IMR-90 (cell line): ENCODE data around the gene CEP83.

Experiments
- BHLHE40 ChIP-seq: fragments of 150-350 bp; IDR thresholded peaks from 2 replicates; pipeline ENCODE4 v1.6.1; 2016; ENCODE audit warnings: mild to moderate bottlenecking, low read depth, low read length
- CEBPB ChIP-seq: IDR thresholded peaks from 2 replicates; pipeline ENCODE4 v1.6.1; 2012; ENCODE audit warnings: low read depth, low read length, improper control_type of control experiment
- CHD1 ChIP-seq: IDR thresholded peaks from 2 replicates; pipeline ENCODE4 v1.6.1; 2012; ENCODE audit warnings: low read depth, low read length, improper control_type of control experiment
- FOS ChIP-seq: fragments of 150-350 bp; IDR thresholded peaks from 2 replicates; pipeline ENCODE4 v1.6.1; 2016; ENCODE audit warnings: low read depth, low read length
- MAZ ChIP-seq: IDR thresholded peaks from 2 replicates; pipeline ENCODE4 v1.6.1; 2012; ENCODE audit warnings: low read depth, mild to moderate bottlenecking, low read length, improper control_type of control experiment, moderate library complexity, borderline replicate concordance
- MXI1 ChIP-seq: IDR thresholded peaks from 2 replicates; pipeline ENCODE4 v1.6.1; 2012; ENCODE audit warnings: low read depth, mild to moderate bottlenecking, low read length, moderate library complexity, borderline replicate concordance
- NFE2L2 ChIP-seq: fragments of 150-350 bp; IDR thresholded peaks from 2 replicates; pipeline ENCODE4 v1.6.1; 2016; ENCODE audit warnings: low read depth, mild to moderate bottlenecking, low read length
- POLR2A ChIP-seq: IDR thresholded peaks from 2 replicates; pipeline ENCODE4 v1.6.1; 2012; ENCODE audit warnings: mild to moderate bottlenecking, low read depth, low read length
- RAD21 ChIP-seq: IDR thresholded peaks from 2 replicates; pipeline ENCODE4 v1.6.1; 2012; ENCODE audit warnings: low read length, improper control_type of control experiment
- RCOR1 ChIP-seq: IDR thresholded peaks from 2 replicates; pipeline ENCODE4 v1.6.1; 2012; ENCODE audit warnings: mild to moderate bottlenecking, low read length, improper control_type of control experiment; ENCODE audit not compliant: insufficient replicate concordance
- RFX5 ChIP-seq: IDR thresholded peaks from 2 replicates; pipeline ENCODE4 v1.8.0; 2012; ENCODE audit warnings: low read depth, mild to moderate bottlenecking, low read length, moderate library complexity
- SMC3 ChIP-seq: fragments of 150-350 bp; IDR thresholded peaks from 2 replicates; pipeline ENCODE4 v1.6.1; 2016; ENCODE audit warnings: low read depth, mild to moderate bottlenecking, antibody characterized with exemption, low read length, moderate library complexity
- TF ChIP-seq, protein P1 (sequence below): conservative IDR thresholded peaks from 2 replicates; pipeline ENCODE4 v1.5.1; 2012; ENCODE audit warnings: mild to moderate bottlenecking, low read depth, low read length, improper control_type of control experiment
- TF ChIP-seq, protein P2 (sequence below): fragments of 150-350 bp; IDR thresholded peaks from 2 replicates; pipeline ENCODE4 v1.6.1; 2017; ENCODE audit warnings: mild to moderate bottlenecking, antibody characterized with exemption, low read length, low read depth

DNA sequence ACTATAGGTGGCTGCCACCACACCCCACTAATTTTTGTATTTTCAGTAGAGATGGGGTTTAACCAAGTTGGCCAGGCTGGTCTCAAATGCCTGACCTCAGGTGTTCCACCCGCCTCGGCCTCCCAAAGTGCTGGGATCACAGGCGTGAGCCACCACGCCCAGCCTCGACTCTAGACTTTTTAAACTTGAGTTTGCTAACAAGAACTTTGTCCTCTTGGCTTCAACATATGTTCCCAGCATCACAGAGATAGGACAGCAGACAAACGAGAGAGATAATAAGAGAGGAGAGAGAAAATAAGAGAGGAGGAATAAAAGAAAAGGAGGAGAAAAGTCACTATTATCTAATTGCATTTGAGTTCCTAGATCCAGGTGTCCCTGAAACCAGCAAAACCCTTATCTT is 119.1 kb downstream of the CEP83 start:
- TF ChIP-seq, protein P1, sequence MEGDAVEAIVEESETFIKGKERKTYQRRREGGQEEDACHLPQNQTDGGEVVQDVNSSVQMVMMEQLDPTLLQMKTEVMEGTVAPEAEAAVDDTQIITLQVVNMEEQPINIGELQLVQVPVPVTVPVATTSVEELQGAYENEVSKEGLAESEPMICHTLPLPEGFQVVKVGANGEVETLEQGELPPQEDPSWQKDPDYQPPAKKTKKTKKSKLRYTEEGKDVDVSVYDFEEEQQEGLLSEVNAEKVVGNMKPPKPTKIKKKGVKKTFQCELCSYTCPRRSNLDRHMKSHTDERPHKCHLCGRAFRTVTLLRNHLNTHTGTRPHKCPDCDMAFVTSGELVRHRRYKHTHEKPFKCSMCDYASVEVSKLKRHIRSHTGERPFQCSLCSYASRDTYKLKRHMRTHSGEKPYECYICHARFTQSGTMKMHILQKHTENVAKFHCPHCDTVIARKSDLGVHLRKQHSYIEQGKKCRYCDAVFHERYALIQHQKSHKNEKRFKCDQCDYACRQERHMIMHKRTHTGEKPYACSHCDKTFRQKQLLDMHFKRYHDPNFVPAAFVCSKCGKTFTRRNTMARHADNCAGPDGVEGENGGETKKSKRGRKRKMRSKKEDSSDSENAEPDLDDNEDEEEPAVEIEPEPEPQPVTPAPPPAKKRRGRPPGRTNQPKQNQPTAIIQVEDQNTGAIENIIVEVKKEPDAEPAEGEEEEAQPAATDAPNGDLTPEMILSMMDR, result no peak
- TF ChIP-seq POLR2A (no peak), SMC3 (no peak), RCOR1 (no peak), FOS (no peak), MAZ (no peak), RAD21 (no peak), MXI1 (no peak), RFX5 (no peak), BHLHE40 (no peak), CEBPB (no peak), NFE2L2 (no peak), CHD1 (no peak)
- TF ChIP-seq, protein P2, sequence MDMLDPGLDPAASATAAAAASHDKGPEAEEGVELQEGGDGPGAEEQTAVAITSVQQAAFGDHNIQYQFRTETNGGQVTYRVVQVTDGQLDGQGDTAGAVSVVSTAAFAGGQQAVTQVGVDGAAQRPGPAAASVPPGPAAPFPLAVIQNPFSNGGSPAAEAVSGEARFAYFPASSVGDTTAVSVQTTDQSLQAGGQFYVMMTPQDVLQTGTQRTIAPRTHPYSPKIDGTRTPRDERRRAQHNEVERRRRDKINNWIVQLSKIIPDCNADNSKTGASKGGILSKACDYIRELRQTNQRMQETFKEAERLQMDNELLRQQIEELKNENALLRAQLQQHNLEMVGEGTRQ, result no peak
